Effector memory CD8-positive, alpha-beta T cell (primary cell): ENCODE results near the gene DIP2C.
A peak's percentile ranks its signal among the peaks of the same experiment; 100 is the strongest.

Experiments
- ATAC-seq: fragments of 150-1000 bp; cut with Tn5 transposase; replicated peaks from 2 replicates; pipeline ENCODE4 v1.10.0; 2021; ENCODE audit warnings: mild to moderate bottlenecking, moderate library complexity
- DNase-seq, 3 experiments: peaks; one replicate each; pipeline ENCODE4 v3.0.0; 2021
- H3K27ac Mint-ChIP-seq, 2 donors: one replicate each; pipeline ENCODE4 v1.8.0; 2022; ENCODE audit warnings: mild to moderate bottlenecking in 2 of 2, mixed read lengths in 2 of 2, moderate library complexity in 2 of 2
- H3K27me3 Mint-ChIP-seq, 2 donors: one replicate each; pipeline ENCODE4 v1.8.0; 2022; ENCODE audit warnings: mixed read lengths in 2 of 2
- H3K36me3 Mint-ChIP-seq: one replicate; pipeline ENCODE4 v1.8.0; 2022; ENCODE audit warnings: mild to moderate bottlenecking, moderate library complexity, mixed read lengths; ENCODE audit not compliant: insufficient read depth
- H3K4me1 Mint-ChIP-seq, 2 donors: one replicate each; pipeline ENCODE4 v1.8.0; 2022; ENCODE audit warnings: low read depth in 2 of 2, mixed read lengths in 2 of 2
- H3K4me3 Mint-ChIP-seq, 2 donors: one replicate each; pipeline ENCODE4 v1.8.0; 2022; ENCODE audit warnings: mild to moderate bottlenecking in 2 of 2, mixed read lengths in 2 of 2, moderate library complexity in 2 of 2
- H3K9me3 Mint-ChIP-seq, 2 donors: one replicate each; pipeline ENCODE4 v1.8.0; 2022; ENCODE audit warnings: mixed read lengths in 2 of 2

DIP2C gene

GRCh38 chr10:474946-475345 lies 214.5 kb downstream of the DIP2C start:
- H3K27ac Mint-ChIP-seq, result no peak overlapping the region
- H3K9me3 Mint-ChIP-seq, result peaks cover 6 to 13% of the 10 kb centered on the region in 2 donors
- H3K4me3 Mint-ChIP-seq, result no peak overlapping the region
- H3K36me3 Mint-ChIP-seq, result peaks cover 8% of the 10 kb centered on the region
- no peak for ATAC-seq
- peaks cover 18 to 23% of the 10 kb centered on the region in 2 donors for H3K4me1 Mint-ChIP-seq
- DNase-seq, result no peak
- H3K27me3 Mint-ChIP-seq, result no peaks in the 10 kb centered on the region

DNA sequence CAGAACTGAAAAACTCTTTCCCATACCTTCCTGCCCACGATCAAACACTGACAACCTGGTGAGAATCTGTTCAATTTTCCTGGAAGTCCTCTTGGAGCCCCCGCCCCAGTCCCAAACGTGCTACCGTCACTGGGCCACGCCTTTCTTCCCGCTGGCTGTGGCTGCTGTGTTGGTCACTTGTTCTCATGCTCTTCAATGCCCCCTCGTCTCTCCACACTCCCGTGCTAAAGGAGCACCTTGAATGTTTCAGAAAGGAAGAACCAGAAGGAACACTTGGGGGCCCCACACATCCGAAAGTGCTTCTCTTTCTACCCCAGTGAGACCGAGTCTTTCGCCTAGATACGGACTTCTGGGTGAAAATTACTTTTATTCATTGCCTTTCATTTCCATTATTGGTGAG lies 215.1 kb downstream of the DIP2C start:
- H3K4me1 Mint-ChIP-seq, result peaks cover 21 to 27% of the 10 kb centered on the region in 2 donors
- no peaks in the 10 kb centered on the region for H3K27me3 Mint-ChIP-seq
- DNase-seq (no peak), ATAC-seq (no peak)
- peaks cover 6 to 13% of the 10 kb centered on the region in 2 donors for H3K9me3 Mint-ChIP-seq
- no peak overlapping the region for H3K27ac Mint-ChIP-seq
- H3K36me3 Mint-ChIP-seq, result peaks cover 8% of the 10 kb centered on the region
- no peak overlapping the region for H3K4me3 Mint-ChIP-seq

GRCh38 chr10:472241-472910 lies 217.1 kb downstream of the DIP2C start:
- Mint-ChIP-seq H3K36me3 (peaks cover 5% of the 10 kb centered on the region), H3K4me3 (no peak overlapping the region), H3K4me1 (peaks cover 13 to 30% of the 10 kb centered on the region in 2 donors), H3K27ac (no peak overlapping the region), H3K27me3 (no peaks in the 10 kb centered on the region), H3K9me3 (peaks cover 2 to 8% of the 10 kb centered on the region in 2 donors)
- ATAC-seq (no peak), DNase-seq (no peak)

DNA sequence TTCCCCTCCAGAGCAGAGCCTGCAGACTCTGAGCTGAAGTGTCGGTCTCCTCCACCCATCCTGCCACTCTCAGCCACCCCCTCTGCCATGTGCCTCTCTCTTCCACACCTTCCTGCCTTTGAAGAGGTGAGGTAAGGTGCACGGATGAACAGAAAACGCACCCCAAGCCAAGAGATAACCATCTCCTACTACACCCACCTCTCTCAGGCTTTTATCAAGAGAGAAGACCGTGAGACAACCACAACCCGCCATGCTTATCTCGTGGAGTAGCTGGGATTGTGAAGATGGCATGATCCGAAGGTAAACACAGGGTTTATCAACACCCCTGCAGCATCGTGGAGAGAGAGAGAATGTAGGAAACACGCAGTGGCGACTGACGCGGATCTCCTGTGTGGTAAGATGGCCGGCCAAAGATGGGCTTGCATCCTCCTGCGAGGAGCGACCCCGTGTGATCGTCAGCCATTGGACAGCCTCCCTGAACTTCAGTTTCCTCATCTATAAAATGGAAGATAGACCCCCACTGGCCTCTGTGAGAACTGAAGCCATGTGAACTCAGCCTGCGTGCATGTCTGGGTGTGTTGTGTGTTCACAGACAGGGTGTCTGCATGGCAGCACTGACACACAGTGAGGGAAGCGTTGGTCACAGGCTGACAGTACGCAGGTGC lies 219.0 kb downstream of the DIP2C start:
- Mint-ChIP-seq H3K4me3 (peak overlapping the region; percentile 57 to 67), H3K9me3 (no peaks in the 10 kb centered on the region), H3K27me3 (no peaks in the 10 kb centered on the region), H3K4me1 (peaks cover 6 to 27% of the 10 kb centered on the region in 2 donors), H3K27ac (peak overlapping the region; percentile 83 to 87), H3K36me3 (peaks cover 5% of the 10 kb centered on the region)
- ATAC-seq, result peak; percentile 84
- DNase-seq, result peak; percentile 36 to 45 (median 41)

GRCh38 chr10:469947-470338 lies 219.5 kb downstream of the DIP2C start:
- Mint-ChIP-seq H3K4me1 (peaks cover 6 to 26% of the 10 kb centered on the region in 2 donors), H3K36me3 (peaks cover 5% of the 10 kb centered on the region), H3K27ac (peak overlapping the region; percentile 83 to 87), H3K27me3 (no peaks in the 10 kb centered on the region), H3K4me3 (peak overlapping the region; percentile 57 to 67), H3K9me3 (no peaks in the 10 kb centered on the region)
- ATAC-seq (no peak), DNase-seq (no peak)

- H3K9me3 Mint-ChIP-seq, result no peaks in the 10 kb centered on the region
- peaks cover 4 to 7% of the 10 kb centered on the region in 2 donors for H3K4me1 Mint-ChIP-seq
- no peak for DNase-seq
- H3K36me3 Mint-ChIP-seq, result no peaks in the 10 kb centered on the region
- H3K27me3 Mint-ChIP-seq, result peaks cover 10 to 13% of the 10 kb centered on the region in 2 donors
- no peak overlapping the region for H3K4me3 Mint-ChIP-seq
- no peak for ATAC-seq
- peak overlapping the region in 1 of 2 donors; percentile 28 for H3K27ac Mint-ChIP-seq
Measured at GRCh38 chr10:459743-460142, 229.7 kb downstream of the DIP2C start.

DNA sequence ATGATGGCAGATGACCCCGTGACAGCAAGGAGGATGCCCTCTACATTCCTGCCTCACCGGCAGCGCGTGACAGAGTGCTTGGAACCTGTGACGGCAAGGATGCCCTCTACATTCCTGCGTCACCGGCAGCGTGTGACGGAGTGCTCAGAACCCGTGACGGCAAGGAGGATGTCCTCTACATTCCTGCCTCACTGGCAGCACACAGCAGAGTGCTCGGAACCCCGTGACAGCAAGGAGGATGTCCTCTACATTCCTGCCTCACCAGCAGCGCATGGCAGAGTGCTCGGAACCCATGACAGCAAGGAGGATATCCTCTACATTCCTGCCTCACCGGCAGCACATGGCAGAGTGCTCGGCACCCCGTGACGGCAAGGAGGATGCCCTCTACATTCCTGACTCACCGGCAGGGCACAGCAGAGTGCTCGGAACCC lies 231.0 kb downstream of the DIP2C start:
- Mint-ChIP-seq H3K27ac (no peak overlapping the region), H3K4me1 (peaks cover 4 to 7% of the 10 kb centered on the region in 2 donors), H3K36me3 (no peaks in the 10 kb centered on the region), H3K9me3 (no peaks in the 10 kb centered on the region), H3K27me3 (peaks cover 10 to 13% of the 10 kb centered on the region in 2 donors), H3K4me3 (no peak overlapping the region)
- no peak for ATAC-seq
- no peak for DNase-seq

GRCh38 chr10:456486-456885 lies 233.0 kb downstream of the DIP2C start:
- H3K4me1 Mint-ChIP-seq, result peaks cover 4 to 19% of the 10 kb centered on the region in 2 donors
- ATAC-seq, result no peak

DNA sequence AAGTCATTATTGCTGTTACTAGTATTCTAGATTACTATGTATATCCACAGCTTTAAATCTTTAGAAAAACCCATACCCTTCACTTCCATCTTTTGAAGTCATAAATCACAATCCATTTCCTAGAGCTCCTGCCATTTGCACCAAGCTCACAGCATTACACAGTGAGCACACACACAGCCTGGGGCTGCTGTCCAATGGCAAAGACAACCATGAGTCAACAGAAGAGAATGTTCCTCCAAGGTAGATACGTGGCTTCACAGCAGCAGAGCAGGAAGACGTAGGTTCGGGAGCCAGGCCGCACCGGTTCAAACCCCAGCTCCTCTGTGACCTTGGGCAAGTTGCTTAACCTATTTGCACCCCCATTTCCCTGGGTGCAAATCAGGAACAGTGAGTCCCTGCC lies 234.6 kb downstream of the DIP2C start:
- peaks cover 19 to 29% of the 10 kb centered on the region in 2 donors for H3K4me1 Mint-ChIP-seq
- no peak for ATAC-seq
- no peak overlapping the region for H3K4me3 Mint-ChIP-seq
- H3K36me3 Mint-ChIP-seq, result no peaks in the 10 kb centered on the region
- no peak overlapping the region for H3K27ac Mint-ChIP-seq
- no peaks in the 10 kb centered on the region for H3K9me3 Mint-ChIP-seq
- no peak for DNase-seq
- H3K27me3 Mint-ChIP-seq, result peaks cover 0 to 4% of the 10 kb centered on the region in 2 donors

More at GRCh38 chr10:456486-456885, 233.0 kb downstream of the DIP2C start:
- Mint-ChIP-seq H3K27ac (no peak overlapping the region), H3K4me3 (no peak overlapping the region), H3K9me3 (no peaks in the 10 kb centered on the region), H3K27me3 (peaks cover 6 to 10% of the 10 kb centered on the region in 2 donors), H3K36me3 (no peaks in the 10 kb centered on the region)
- no peak for DNase-seq

DNA sequence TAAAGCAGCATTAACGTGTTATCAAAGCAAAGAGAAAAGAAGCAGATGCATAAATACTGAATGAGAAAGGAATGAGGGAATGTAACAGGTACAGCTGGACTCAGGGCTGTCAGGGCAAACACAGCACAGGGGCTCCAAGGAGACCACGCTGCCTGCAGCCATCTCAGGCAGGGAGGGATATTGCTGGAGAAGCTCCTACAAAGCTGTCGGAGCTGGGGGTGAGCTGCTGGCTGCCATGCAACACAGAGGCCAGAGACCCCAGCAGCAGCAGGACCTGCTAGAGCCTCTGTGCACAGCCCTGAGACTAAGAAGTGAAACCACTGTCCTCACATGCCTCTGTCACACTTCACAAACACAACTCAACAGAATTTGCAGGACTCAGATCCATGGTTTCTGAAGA lies 235.8 kb downstream of the DIP2C start:
- Mint-ChIP-seq H3K4me1 (peaks cover 24 to 35% of the 10 kb centered on the region in 2 donors), H3K36me3 (no peaks in the 10 kb centered on the region), H3K9me3 (no peaks in the 10 kb centered on the region), H3K27ac (no peak overlapping the region), H3K27me3 (no peaks in the 10 kb centered on the region), H3K4me3 (no peak overlapping the region)
- DNase-seq (no peak), ATAC-seq (no peak)

DNA sequence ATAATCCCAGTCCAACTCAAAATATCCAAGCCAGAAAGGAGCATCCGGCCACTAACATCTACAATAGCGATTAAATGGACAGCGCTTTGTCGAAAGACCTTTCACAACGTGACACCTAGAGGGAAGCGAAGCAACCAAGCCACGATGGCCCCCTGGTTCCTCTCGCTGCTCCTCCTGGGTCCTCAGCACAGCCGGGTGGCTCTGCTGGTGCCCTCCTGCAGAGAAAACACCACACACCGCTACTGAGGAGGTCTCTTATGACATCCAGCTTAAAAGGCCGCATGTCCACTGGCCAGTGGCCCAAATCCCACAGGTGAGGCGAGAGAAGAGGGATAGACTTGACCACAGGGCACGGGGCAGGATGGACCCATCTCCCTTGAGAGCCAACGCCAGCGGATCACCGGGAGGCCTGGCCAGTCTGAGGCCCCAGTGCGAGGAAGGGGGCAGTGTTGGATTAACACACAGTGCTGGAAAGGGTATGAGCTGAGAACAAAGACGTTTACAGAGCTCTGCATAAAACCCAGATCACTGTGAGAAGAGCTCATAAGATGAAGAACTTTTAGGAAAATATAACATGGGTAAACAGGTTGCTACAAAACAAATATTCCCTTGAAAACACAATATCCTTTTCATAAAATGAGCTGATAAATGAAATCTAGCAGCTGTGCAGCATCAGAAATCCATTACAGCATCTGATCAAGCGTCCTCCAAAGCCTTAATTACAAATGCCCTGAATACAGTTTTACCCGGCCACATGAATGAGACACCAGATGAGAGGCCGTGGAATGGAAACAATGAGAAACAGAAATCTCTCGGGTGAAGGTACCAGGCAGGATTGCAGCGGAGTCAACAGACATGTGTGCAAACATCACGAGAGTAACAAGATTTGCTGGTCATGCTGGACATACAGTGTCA lies 236.7 kb downstream of the DIP2C start:
- no peaks in the 10 kb centered on the region for H3K9me3 Mint-ChIP-seq
- H3K27ac Mint-ChIP-seq, result no peak overlapping the region
- DNase-seq, result no peak
- ATAC-seq, result no peak
- peaks cover 24 to 35% of the 10 kb centered on the region in 2 donors for H3K4me1 Mint-ChIP-seq
- no peaks in the 10 kb centered on the region for H3K27me3 Mint-ChIP-seq
- H3K4me3 Mint-ChIP-seq, result no peak overlapping the region
- no peaks in the 10 kb centered on the region for H3K36me3 Mint-ChIP-seq

GRCh38 chr10:451856-452255 lies 237.6 kb downstream of the DIP2C start:
- Mint-ChIP-seq H3K4me1 (peaks cover 24 to 38% of the 10 kb centered on the region in 2 donors), H3K27me3 (no peaks in the 10 kb centered on the region), H3K27ac (peak overlapping the region in 1 of 2 donors; percentile 39), H3K4me3 (peak overlapping the region in 1 of 2 donors; percentile 70), H3K9me3 (no peaks in the 10 kb centered on the region), H3K36me3 (no peaks in the 10 kb centered on the region)
- no peak for DNase-seq
- no peak for ATAC-seq

DNA sequence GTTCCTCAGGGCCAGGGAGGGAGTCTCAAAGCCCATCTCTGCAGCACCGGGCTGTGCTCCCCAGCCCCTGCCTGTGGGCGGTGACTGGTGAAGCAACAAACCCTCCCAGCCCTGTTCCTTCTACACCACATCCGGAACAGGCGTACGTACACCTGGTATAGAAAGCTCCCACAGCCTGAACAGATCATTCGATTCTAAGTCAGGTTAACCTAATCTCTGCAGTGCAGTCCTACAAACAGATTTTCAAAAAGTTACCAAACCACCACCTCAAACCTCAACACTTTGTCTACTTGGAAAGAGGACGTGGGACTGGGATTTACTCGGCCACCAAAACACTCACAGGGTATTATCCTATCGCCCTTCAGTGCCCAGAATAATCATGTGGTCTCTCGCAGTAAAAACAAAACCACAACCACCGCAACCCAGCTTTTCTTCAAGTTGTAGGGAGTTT lies 238.4 kb downstream of the DIP2C start:
- H3K27me3 Mint-ChIP-seq, result no peaks in the 10 kb centered on the region

More for the DNA sequence above, 238.4 kb downstream of the DIP2C start:
- DNase-seq, result peak; percentile 58 to 62 (median 61)
- peak; percentile 93 for ATAC-seq
- H3K27ac Mint-ChIP-seq, result peak overlapping the region; percentile 39 to 64
- H3K4me1 Mint-ChIP-seq, result peaks cover 28 to 38% of the 10 kb centered on the region in 2 donors
- H3K4me3 Mint-ChIP-seq, result peak overlapping the region; percentile 67 to 70
- H3K36me3 Mint-ChIP-seq, result no peaks in the 10 kb centered on the region
- no peaks in the 10 kb centered on the region for H3K9me3 Mint-ChIP-seq
